ENCODE measurements around the gene MEX3D.

Gene MEX3D

GRCh38 chr19:1529430-1529816 is 38.7 kb downstream of the MEX3D start:
- Histone ChIP-seq H3K9ac (ENCODE audit: low read length) (no peak overlapping the region), H3K56ac (ENCODE audit: low read length) (no peak overlapping the region), H4K5ac (ENCODE audit: low read length) (no peak overlapping the region), H3K36me3 (ENCODE audit: control insufficient read depth, insufficient read depth, low read length) (no peaks in the 10 kb centered on the region), H2AK5ac (ENCODE audit: low read length) (no peak overlapping the region), H3K79me1 (ENCODE audit: low read length) (no peaks in the 10 kb centered on the region), H3K4ac (ENCODE audit: low read depth, low read length) (no peak overlapping the region), H3K18ac (ENCODE audit: low read length) (no peak overlapping the region), H3K4me1 (ENCODE audit: control insufficient read depth, low read depth, low read length) (no peaks in the 10 kb centered on the region), H4K8ac (ENCODE audit: low read depth, low read length) (no peak overlapping the region), H3K27me3 (ENCODE audit: insufficient read depth, low read length, poor library complexity) (peaks cover 3% of the 10 kb centered on the region), H2BK5ac (ENCODE audit: low read length) (no peak overlapping the region), H3K23ac (ENCODE audit: low read length) (no peak overlapping the region), H3K4me2 (ENCODE audit: low read length) (no peak overlapping the region), H3K4me3 (ENCODE audit: low read length) (no peak overlapping the region), H3K27ac (ENCODE audit: low read depth, low read length) (no peak overlapping the region), H2BK15ac (replicated peaks; ENCODE audit: low read depth) (no peak overlapping the region), H2BK120ac (ENCODE audit: low read depth, low read length) (no peak overlapping the region), H3K79me2 (ENCODE audit: control insufficient read depth, insufficient read depth, low read length) (no peaks in the 10 kb centered on the region)
- WGBS (ENCODE audit: extremely low coverage, insufficient coverage, low lambda C conversion rate), result no CpG with 5 or more reads among the region's 16 CpGs
- no peak for DNase-seq

- no peak overlapping the region for H3K56ac ChIP-seq (ENCODE audit: low read length)
- H3K18ac ChIP-seq (ENCODE audit: low read length), result no peak overlapping the region
- no peaks in the 10 kb centered on the region for H3K36me3 ChIP-seq (ENCODE audit: control insufficient read depth, insufficient read depth, low read length)
- H3K27ac ChIP-seq (ENCODE audit: low read depth, low read length), result no peak overlapping the region
- H3K4me1 ChIP-seq (ENCODE audit: control insufficient read depth, low read depth, low read length), result no peaks in the 10 kb centered on the region
- no peak overlapping the region for H3K23ac ChIP-seq (ENCODE audit: low read length)
- H4K8ac ChIP-seq (ENCODE audit: low read depth, low read length), result no peak overlapping the region
- no peaks in the 10 kb centered on the region for H3K79me1 ChIP-seq (ENCODE audit: low read length)
- no peak overlapping the region for H3K9ac ChIP-seq (ENCODE audit: low read length)
- H3K4me3 ChIP-seq (ENCODE audit: low read length), result no peak overlapping the region
- no peak overlapping the region for H2BK15ac ChIP-seq (replicated peaks; ENCODE audit: low read depth)
- no peak for DNase-seq
- H2BK5ac ChIP-seq (ENCODE audit: low read length), result no peak overlapping the region
- WGBS (ENCODE audit: extremely low coverage, insufficient coverage, low lambda C conversion rate), result no CpG with 5 or more reads among the region's 23 CpGs
- H3K4me2 ChIP-seq (ENCODE audit: low read length), result no peak overlapping the region
- no peak overlapping the region for H2AK5ac ChIP-seq (ENCODE audit: low read length)
- H3K79me2 ChIP-seq (ENCODE audit: control insufficient read depth, insufficient read depth, low read length), result no peaks in the 10 kb centered on the region
- H2BK120ac ChIP-seq (ENCODE audit: low read depth, low read length), result no peak overlapping the region
- H4K5ac ChIP-seq (ENCODE audit: low read length), result no peak overlapping the region
- no peak overlapping the region for H3K4ac ChIP-seq (ENCODE audit: low read depth, low read length)
- H3K27me3 ChIP-seq (ENCODE audit: insufficient read depth, low read length, poor library complexity), result peaks cover 3% of the 10 kb centered on the region
These were observed 39.3 kb downstream of the MEX3D start for GRCh38 chr19:1528596-1529429.

- no peak overlapping the region for H3K27ac ChIP-seq (ENCODE audit: low read depth, low read length)
- no peak overlapping the region for H2AK5ac ChIP-seq (ENCODE audit: low read length)
- no peak overlapping the region for H3K4ac ChIP-seq (ENCODE audit: low read depth, low read length)
- H3K36me3 ChIP-seq (ENCODE audit: control insufficient read depth, insufficient read depth, low read length), result no peaks in the 10 kb centered on the region
- WGBS (ENCODE audit: extremely low coverage, insufficient coverage, low lambda C conversion rate), result no CpG with 5 or more reads among the region's 27 CpGs
- H3K27me3 ChIP-seq (ENCODE audit: insufficient read depth, low read length, poor library complexity), result peaks cover 9% of the 10 kb centered on the region
- no peak overlapping the region for H3K4me3 ChIP-seq (ENCODE audit: low read length)
- no peak overlapping the region for H2BK5ac ChIP-seq (ENCODE audit: low read length)
- no peak overlapping the region for H3K9ac ChIP-seq (ENCODE audit: low read length)
- H3K4me1 ChIP-seq (ENCODE audit: control insufficient read depth, low read depth, low read length), result no peaks in the 10 kb centered on the region
- H3K79me1 ChIP-seq (ENCODE audit: low read length), result no peaks in the 10 kb centered on the region
- no peak overlapping the region for H3K23ac ChIP-seq (ENCODE audit: low read length)
- H3K79me2 ChIP-seq (ENCODE audit: control insufficient read depth, insufficient read depth, low read length), result no peaks in the 10 kb centered on the region
- H4K8ac ChIP-seq (ENCODE audit: low read depth, low read length), result no peak overlapping the region
- no peak overlapping the region for H3K4me2 ChIP-seq (ENCODE audit: low read length)
- no peak overlapping the region for H2BK120ac ChIP-seq (ENCODE audit: low read depth, low read length)
- no peak overlapping the region for H2BK15ac ChIP-seq (replicated peaks; ENCODE audit: low read depth)
- no peak for DNase-seq
- no peak overlapping the region for H4K5ac ChIP-seq (ENCODE audit: low read length)
- no peak overlapping the region for H3K18ac ChIP-seq (ENCODE audit: low read length)
- no peak overlapping the region for H3K56ac ChIP-seq (ENCODE audit: low read length)
These were observed 40.3 kb downstream of the MEX3D start for GRCh38 chr19:1527650-1528309.

GRCh38 chr19:1526979-1527649 is 41.0 kb downstream of the MEX3D start:
- Histone ChIP-seq H2BK120ac (ENCODE audit: low read depth, low read length) (no peak overlapping the region), H3K4me2 (ENCODE audit: low read length) (no peak overlapping the region), H3K18ac (ENCODE audit: low read length) (no peak overlapping the region), H3K27ac (ENCODE audit: low read depth, low read length) (no peak overlapping the region), H3K4me3 (ENCODE audit: low read length) (no peak overlapping the region), H4K5ac (ENCODE audit: low read length) (no peak overlapping the region), H3K79me2 (ENCODE audit: control insufficient read depth, insufficient read depth, low read length) (no peaks in the 10 kb centered on the region), H3K23ac (ENCODE audit: low read length) (no peak overlapping the region), H3K9ac (ENCODE audit: low read length) (no peak overlapping the region), H3K27me3 (ENCODE audit: insufficient read depth, low read length, poor library complexity) (peaks cover 9% of the 10 kb centered on the region), H3K79me1 (ENCODE audit: low read length) (no peaks in the 10 kb centered on the region), H3K4me1 (ENCODE audit: control insufficient read depth, low read depth, low read length) (no peaks in the 10 kb centered on the region), H3K36me3 (ENCODE audit: control insufficient read depth, insufficient read depth, low read length) (no peaks in the 10 kb centered on the region), H4K8ac (ENCODE audit: low read depth, low read length) (no peak overlapping the region), H2AK5ac (ENCODE audit: low read length) (no peak overlapping the region), H2BK15ac (replicated peaks; ENCODE audit: low read depth) (no peak overlapping the region), H2BK5ac (ENCODE audit: low read length) (no peak overlapping the region), H3K56ac (ENCODE audit: low read length) (no peak overlapping the region), H3K4ac (ENCODE audit: low read depth, low read length) (no peak overlapping the region)
- WGBS (ENCODE audit: extremely low coverage, insufficient coverage, low lambda C conversion rate), result no CpG with 5 or more reads among the region's 18 CpGs
- DNase-seq, result no peak

- Histone ChIP-seq H3K9ac (ENCODE audit: low read length) (no peak overlapping the region), H2AK5ac (ENCODE audit: low read length) (no peak overlapping the region), H3K36me3 (ENCODE audit: control insufficient read depth, insufficient read depth, low read length) (no peaks in the 10 kb centered on the region), H3K79me1 (ENCODE audit: low read length) (no peaks in the 10 kb centered on the region), H3K23ac (ENCODE audit: low read length) (no peak overlapping the region), H3K4me2 (ENCODE audit: low read length) (no peak overlapping the region), H4K5ac (ENCODE audit: low read length) (no peak overlapping the region), H4K8ac (ENCODE audit: low read depth, low read length) (no peak overlapping the region), H3K4me1 (ENCODE audit: control insufficient read depth, low read depth, low read length) (no peaks in the 10 kb centered on the region), H2BK120ac (ENCODE audit: low read depth, low read length) (no peak overlapping the region), H3K27ac (ENCODE audit: low read depth, low read length) (no peak overlapping the region), H3K79me2 (ENCODE audit: control insufficient read depth, insufficient read depth, low read length) (no peaks in the 10 kb centered on the region), H3K4me3 (ENCODE audit: low read length) (no peak overlapping the region), H2BK5ac (ENCODE audit: low read length) (no peak overlapping the region), H2BK15ac (replicated peaks; ENCODE audit: low read depth) (no peak overlapping the region), H3K27me3 (ENCODE audit: insufficient read depth, low read length, poor library complexity) (peaks cover 9% of the 10 kb centered on the region), H3K56ac (ENCODE audit: low read length) (no peak overlapping the region), H3K4ac (ENCODE audit: low read depth, low read length) (no peak overlapping the region), H3K18ac (ENCODE audit: low read length) (no peak overlapping the region)
- DNase-seq, result no peak
- WGBS (ENCODE audit: extremely low coverage, insufficient coverage, low lambda C conversion rate), result no CpG with 5 or more reads among the region's 33 CpGs
These were observed 41.9 kb downstream of the MEX3D start for GRCh38 chr19:1526066-1526778.
